GM21423 (cell line): Measurements from ENCODE around the gene TMEM187.

Experiments used
- ATAC-seq: cut with Tn5 transposase; IDR thresholded peaks from one replicate; pipeline ENCODE4 v1.9.1; 2021; ENCODE audit warnings: mild to moderate bottlenecking, moderate library complexity; ENCODE audit not compliant: unreplicated experiment

The TMEM187 gene

DNA sequence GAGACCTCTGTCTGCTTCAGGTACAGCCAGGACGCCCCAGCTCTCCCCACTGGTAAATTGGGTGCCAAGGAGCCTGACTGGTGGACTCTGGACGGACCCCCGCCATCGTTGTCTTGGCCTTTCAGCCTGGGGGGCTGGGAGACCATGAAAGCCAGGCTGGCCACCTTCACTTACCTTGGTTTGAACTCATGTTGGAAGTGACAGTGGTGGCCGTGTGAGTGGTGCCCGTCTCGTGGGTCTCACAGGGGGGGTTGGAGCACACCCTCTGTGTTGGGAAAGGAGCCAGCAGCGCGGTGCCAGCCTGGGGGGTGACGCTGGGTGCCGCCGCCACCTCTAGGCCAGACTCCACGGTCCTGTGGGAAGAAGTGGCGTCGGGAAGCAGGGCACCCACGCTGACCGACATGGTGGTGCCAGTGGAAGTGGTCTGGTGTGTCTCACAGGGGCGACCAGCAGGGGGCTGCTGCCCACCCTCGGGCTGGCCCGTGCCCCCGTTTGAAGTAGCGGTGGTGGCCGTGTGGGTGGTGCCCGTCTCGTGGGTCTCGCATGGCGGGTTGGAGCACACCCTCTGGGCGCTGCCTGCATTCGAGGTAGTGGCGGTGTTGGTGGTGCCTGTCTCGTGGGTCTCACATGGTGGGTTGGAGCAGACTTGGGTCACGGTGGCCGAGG lies 18.5 kb upstream of the TMEM187 start:
- ATAC-seq = no peak

DNA sequence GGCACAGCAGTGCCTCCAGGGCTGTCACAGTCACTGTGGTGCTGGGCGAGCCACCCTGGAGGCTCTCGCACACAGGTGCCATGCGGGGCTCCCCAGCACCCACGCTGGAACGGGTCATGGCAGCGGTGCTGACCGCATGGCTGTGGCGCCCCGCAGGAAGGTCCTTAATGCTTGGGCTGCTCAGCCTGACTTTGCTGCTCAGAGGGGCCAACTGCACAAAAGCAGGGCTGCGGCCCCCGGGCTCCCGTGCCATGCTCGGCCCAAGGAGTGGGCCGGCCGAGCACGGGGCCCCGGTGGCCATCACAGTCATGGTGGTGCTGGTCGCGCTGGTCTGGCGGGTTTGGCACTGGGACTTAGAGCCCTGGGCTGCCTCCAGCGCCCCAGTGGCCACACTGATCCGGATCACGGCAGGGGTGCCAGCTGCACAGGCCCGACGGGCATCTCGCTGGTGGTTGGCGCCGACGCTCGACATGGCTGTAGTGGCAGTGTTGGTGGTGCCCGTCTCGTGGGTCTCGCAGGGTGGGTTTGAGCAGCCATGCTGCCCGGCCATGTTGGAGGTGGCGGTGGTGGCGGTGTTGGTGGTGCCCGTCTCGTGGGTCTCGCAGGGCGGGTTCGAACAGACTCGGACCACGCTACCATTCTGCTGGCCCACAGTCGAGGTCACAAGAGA lies 17.9 kb upstream of the TMEM187 start:
- ATAC-seq = no peak

DNA sequence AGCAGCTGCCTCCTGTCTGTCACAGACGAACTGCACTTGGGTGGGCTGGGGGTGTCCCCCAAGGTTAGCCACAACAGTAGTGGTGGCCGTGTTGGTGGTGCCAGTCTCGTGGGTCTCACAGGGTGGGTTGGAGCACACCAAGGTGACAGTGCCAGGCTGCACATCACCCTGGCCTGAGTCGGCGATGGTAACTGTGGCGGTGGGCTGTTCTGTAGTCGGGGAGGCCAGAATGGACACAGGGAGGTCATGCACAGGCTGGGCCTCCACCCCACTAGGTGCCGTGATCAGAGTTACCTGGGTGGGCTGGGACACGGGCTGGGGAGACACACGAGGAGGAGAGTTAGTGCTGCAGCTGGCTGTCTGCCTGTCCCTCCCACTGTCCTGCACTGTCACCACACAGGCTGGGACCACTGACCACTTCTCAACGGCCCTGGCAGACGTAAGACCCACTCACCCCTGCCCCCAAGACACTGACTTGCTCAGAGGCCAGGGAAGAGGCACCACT lies 17.3 kb upstream of the TMEM187 start:
- no peak for ATAC-seq

DNA sequence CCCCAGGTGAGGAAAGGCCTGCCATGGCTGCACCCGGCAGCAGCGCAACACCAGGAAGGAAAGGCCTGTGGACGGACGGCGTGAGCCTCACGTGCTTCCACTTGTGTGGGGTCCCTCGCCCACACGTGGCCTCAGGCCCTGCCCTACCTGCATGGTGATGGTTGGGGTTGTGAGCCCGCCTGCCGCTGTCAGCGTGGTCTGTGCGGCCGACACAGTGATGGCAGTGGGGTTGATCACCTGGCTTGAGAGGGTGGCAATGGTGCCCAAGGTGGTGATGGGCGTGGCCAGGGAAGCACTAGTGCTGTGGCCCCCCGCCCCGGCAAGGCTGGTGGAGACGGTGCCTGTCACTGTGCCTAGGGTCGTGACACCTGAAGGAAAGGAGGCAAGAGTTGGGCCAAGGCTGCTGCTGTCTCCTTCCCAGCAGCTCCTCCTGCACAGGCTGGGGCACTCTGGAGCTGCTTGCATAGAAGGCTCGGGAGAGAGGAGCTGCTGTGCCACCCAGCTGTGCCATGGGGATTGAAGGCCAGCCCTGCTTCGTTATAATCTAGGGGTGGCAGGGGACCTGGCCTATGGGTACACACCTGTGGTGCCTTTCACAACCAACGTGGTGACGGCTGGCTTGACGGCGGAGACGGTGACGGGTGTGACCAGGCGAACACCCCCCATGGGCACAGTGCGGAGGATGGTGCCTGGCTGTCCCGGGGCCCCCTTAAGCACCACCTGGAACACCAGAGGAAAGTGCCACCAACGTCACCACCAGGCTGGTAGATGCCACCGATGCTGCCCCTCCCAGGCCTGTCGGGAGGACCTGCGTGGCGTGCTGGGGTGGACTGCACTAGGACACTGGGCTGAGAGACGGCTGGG lies 16.3 kb upstream of the TMEM187 start:
- no peak for ATAC-seq

DNA sequence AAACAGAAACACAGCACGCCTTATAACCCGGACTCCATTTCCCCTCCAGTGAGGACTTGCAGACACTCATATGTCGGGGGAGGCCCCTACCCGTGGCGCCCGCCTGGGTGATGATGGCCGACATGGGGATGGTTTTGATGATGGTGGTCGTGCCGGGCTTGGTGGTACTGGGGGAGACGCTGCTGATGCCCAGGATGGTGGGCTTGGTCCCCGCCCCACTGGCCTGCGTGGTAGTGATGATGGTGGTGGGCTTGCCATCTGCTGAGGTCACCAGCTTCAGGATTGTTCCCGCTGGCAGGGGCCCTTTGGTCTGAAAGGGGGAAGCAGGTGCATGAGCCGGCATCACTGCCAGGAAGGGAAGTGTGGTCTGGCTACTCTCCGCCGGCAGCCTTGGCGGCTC lies 15.3 kb upstream of the TMEM187 start:
- no peak for ATAC-seq

DNA sequence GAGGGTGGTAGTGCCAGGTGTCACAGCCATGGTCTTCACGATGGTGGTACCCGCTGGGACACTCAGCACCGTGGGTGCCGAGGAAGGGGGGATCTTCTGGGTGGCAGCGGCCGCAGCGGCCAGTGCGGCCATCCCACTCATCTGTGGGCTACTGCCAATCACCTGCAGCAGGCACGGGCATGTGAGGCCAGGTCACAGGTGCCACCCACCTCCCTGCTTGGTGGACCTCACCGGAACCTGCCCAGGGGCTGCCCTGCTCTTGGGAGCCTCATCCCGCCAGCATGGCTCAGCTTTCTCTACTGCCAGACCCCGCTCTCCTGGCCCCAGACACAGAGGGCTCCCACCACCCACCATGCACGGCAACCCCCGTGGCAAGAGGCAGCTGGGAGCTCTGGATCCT lies 13.9 kb upstream of the TMEM187 start:
- ATAC-seq = no peak

DNA sequence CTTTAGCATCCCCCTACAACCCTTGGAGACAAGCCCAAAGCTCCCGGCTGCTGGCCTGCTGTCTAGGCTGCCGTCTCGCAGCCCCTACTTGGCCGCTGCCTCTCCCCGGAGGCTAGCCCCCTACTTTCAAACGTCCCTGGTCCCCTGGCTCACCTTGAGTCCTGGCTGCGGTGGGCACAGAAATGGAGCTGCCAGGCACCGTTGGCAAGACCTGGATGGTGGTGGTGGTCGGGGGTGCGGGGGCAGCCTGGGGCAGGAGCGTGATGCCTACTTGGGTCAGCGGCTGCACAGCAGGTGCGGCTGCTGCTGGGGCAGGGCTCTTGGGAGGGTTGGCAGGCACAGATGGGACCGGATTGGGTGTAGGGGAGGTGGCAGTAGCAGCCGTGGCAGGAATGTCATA lies 12.9 kb upstream of the TMEM187 start:
- no peak for ATAC-seq

DNA sequence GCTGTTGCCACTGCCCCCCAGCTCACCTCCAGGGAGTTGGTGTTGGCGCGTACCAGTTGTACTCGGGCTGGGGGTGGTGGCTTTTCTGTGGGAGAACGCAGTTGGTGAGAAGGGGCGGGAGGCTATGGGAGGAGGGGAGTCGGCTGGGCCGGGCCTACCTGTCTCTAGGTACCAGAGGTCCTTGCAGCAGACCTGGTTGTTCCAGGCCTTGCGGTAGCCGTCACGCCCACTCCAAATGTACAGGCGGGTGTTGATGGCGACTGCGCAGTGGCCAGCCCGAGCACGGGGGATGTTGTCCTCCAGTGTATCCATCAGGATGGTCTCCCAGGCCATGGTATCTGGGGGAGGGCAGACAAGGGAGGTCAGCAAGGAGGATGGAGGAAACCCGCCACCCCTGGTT lies 12.5 kb upstream of the TMEM187 start:
- ATAC-seq = no peak

DNA sequence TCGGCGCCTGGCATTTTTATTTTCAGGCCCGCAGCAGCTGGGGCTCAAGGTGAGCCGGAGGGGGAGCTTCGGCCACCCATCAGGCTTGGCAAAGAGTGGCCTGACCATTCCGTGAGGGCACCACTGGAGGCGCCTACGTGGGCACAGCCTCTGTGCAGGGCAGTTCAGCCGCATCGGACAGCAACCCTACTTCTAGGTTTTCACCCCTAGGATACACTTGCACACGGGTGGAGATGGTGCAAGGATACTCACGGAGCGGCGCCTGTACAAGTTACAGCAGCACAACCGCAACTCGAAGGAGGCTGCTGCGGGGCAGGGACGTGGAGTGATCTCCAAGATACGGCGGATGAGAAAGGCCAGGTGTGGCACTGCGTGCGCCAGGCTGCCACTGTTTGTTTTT lies 11.8 kb upstream of the TMEM187 start:
- ATAC-seq = no peak

DNA sequence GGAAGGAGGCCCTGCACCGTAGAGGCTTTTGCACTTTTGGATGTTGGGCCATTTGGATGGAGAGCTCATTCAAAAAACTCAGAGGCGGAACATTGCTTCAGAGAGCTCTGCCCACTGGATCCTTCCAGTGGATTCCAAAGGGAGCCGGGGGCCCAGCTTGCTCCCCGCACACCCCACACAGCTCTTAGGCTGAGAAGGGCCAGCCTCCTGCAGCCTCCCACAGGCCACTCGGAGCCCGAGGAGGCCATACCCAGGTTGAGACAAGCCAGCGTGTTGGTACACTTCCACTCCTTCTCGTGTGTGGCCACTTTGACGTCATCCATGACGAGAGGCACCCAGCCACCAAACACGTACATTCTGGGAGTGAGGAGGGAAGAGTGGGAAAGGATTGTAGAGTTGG lies 11.3 kb upstream of the TMEM187 start:
- no peak for ATAC-seq

DNA sequence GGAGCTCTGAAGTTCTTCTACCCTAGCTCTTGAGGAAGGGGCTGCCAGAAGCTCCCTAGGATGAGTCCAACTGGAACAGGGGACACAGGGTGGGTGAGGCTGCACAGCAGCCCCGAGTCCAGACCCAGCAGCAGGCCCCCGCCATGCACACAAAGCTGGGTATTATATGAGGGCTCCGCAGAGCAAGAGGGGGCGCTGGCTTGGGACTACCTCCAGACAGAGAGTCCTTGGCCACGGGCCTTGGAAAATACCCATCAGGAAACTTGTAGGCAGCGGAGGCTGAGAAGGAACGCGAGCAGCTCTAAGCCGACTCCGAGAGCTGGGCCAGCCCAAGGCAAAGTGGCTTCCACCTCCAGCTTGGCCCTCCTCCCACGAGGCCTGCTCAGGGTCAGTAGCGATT lies 9.0 kb upstream of the TMEM187 start:
- no peak for ATAC-seq

DNA sequence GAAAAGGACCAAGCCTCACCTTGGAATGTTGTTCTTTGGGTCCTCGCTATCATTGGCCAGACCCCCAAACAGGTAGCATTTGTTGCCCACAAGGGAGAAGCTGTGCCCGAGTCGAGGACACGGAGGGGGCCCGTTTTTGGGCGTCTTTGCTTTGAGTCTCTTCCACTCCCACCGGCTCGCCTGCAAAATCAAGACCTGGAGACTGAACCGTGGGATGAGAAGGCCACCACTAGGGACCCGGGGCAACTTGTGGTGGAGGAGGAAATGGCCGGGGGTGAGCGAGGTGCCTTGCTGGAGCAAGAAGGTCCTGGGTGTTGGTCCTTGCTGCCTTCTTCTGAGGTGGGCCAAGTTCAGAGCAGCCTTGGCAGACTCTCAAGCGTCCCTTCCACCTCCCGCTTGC lies 8.4 kb upstream of the TMEM187 start:
- ATAC-seq = no peak

DNA sequence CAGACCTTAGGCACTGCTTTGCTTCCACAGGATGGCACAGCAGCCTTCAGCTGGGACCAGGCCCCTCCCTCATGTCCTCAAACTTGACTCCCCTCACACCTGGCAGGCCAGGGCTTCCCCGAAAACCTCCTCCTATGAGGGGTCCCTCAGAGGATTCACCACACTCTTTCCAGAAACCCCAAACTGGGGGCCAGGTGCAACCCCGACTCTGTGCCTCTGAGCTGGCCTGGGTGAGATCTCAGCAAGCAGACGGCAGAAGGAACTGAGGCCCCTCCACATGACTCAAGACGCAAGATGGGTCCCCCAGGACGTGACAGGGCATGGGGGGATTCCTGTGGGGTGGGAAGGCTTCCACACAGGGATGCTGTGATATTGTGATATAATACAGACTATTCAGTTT lies 7.1 kb upstream of the TMEM187 start:
- ATAC-seq = no peak

DNA sequence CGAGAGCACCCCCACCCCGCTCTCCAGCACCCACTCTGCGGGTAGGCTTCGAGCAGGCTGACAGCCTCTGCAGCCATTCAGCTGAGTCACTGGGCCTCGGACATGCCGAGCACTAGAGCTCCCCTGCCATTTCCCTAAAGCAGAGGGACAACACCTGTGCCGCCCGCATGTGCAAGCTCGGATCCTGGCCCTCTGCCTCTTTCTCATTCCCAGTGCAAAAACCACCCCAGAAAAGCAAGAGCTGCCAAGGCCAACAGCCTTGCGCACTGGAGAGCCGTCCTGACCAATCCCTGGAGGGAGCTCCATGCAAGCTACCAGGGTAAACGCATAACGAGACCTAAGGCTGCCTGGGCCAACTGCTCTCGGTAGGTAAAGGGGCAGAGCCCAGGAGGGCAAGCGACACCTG lies 6.3 kb upstream of the TMEM187 start:
- ATAC-seq = no peak

DNA sequence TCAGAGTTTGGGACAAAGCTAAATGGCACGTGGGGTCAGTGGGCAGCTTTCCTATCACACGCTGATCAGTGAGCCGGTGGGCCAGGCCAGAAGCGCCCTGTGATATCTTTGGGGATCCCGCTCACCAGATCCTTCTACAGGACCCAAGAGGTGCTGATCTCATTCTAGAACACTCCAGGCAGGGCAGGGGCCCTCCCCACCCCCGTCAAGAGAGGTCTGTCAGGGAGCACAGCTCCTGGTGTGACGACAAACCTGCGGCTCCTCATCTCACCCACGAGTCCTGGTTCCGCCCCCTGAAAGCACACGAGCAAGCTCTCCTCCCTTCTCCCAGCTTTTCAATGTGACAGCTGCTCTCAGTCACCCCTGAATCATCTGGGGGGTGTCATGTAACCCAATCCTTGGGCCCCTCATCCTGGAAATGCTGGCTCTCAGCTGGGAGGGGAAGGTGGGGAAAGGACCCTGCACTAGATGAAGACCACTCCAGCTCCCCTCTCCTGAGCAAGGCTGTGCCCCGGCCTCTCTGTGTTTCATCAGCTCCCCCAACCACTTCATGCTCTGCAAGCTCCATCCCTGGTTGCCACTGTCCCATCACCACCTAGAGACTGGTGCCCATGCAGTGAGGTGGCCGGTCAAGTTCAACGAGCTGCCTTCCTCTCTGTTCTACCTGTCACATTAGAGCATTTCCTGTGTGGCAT lies 5.6 kb upstream of the TMEM187 start:
- ATAC-seq = no peak

DNA sequence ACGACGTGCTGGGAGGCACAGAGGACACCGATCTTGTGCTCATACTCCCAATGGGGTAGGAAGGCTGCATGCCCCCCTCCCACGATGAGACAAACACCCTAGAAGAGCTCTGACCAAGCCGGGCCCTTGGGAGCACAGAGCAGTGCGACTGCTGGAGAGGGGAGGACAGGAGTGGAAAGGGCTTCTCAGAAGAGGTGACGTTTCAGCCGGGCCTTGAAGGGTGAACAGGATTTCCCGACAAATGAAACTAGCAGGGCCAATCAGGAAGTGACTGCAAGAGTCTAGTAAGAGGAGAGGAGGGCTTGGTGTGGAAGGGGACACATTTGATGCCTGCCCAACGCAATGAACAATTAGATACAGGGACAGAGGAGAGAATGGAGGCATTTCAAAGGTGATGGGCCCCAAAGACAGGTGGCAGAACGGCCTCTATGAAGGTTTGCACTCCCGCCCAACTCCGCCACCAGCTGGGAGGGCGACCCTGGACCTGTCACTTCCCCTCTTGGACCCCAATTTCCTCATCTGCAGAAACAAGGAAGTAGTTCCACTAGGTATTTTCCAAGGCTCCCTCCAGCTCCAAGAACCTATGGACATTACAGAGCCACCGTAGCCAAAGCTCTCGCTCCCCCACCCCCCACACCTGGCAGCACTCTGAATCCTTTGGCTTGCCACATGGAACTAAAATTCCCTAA lies 4.9 kb upstream of the TMEM187 start:
- ATAC-seq = no peak

DNA sequence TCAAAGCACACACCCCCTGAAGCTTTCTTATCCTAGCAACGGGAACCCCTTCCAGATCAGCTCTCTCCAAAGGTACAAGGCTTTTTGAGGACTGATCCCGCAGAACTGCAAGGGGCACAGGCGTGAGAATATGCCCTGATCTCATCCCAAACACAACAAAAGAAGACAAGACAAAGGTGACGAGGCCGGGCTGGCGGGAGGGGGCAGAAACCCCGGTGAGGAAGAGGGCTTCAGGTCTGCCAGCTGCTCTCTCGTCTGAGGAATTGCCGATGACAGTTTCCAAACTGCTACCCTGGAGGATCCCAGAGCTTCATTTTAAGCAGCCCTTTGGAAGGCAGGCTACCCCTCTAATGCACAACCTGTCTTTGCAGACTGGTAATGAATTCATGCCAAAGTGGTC lies 4.3 kb upstream of the TMEM187 start:
- no peak for ATAC-seq

DNA sequence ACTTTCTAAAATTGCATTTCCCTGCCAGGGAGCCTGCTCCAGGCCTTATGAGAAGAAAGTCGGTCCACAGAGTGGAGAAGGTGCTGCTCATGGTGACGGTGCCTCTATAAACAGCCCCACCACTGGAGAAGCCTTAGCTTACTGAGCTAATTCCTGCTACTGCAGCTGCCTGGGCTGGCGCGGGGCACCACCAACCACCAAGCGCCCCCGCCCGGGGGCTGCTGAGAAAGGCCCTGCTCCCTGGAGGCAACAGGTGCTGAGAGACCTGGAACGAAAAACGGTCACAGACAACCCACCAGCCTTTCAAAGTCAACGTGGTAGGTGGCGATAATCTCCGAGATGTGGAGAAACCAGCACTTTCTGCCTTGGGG lies 3.8 kb upstream of the TMEM187 start:
- ATAC-seq = no peak

DNA sequence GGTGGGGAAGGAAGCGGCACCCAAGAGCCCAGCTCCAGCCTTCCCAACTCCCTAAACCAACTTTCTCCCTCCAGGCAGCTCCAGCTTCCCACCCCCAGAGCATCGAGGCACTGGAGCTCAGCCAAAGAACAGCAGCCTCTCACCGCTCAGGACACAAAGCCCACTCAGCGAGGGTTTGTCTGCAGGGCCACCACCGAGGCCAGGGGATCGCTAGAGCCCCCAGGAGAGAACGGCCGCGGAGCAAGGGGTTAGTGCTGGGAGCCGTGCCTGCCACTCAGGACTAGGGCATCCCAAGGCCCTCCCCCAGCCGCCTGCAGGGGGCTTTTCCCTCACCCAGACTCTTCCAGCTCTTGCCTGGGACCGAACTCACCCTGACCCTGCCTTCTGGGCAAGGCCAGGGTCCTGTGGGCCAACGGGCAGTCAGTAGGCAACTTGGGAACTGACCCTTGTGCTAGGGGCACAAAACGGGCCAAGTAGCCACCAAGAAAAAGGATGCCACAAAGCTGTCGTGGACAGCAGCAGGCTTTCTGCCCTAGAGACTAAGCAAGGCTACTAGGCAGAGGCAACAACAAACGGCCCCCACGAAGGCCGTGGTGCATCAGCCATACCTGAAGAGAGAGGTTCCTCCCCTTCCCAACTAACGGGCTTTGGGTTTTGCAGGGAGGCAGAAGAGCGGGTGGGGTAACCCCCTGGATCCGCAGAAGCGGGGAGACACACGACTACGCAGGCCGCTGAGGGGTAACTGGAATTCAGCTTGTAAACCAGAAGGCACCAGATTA lies 3.2 kb upstream of the TMEM187 start:
- no peak for ATAC-seq

DNA sequence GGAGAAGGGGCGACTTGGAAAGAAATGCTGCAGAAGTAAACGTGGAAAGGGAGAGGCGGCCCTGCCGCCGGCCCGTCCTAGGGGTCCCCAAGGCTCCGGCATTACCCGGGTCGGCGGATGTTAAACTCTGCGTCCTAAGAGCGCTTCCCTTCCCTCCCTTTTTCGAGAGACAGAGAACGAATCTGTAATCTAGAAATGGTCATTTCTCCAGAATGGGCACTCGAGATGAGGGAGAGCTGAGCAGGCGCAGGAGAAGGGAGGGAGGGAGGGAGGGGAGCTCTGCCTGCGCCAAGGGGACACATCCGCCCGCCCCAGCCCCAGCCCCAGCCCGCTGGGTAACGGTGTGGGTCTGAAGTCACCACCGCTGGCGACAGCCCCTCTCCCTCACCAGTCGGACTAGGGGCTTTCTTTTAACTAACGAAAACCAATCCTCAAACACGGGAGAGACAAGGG lies 2.6 kb upstream of the TMEM187 start:
- no peak for ATAC-seq
